ENCODE measurements around the gene SETD7. TPM values are rescaled to one million over a fixed set of nuclear protein-coding genes. Genes with fewer than 3 reads are reported as not detected.

Gene SETD7
- total RNA-seq, 1 donor from 2014 or later, result 11.1 TPM

- ATAC-seq (ENCODE audit: low read depth) (no peak), DNase-seq (no peak)
- H3K4me3 Mint-ChIP-seq, result no peak overlapping the region
- H3K4me1 Mint-ChIP-seq, result no peaks in the 10 kb centered on the region
- H3K27me3 Mint-ChIP-seq, result peaks cover 2% of the 10 kb centered on the region
- H3K36me3 Mint-ChIP-seq (ENCODE audit: low read depth), result no peaks in the 10 kb centered on the region
- POLR2A ChIA-PET, result no interaction called here
- intact Hi-C loops (cut with micrococcal nuclease), result no loop called here
- TF ChIP-seq CTCF (IDR thresholded peaks at IDR 0.05), result no peak
- H3K27ac Mint-ChIP-seq, result no peak overlapping the region
- no peaks in the 10 kb centered on the region for H3K9me3 Mint-ChIP-seq
- CTCF ChIA-PET, result interaction anchor here (0.9 kb wide), 1 partner anchor 9 kb away, joined by 3 read pairs; no protein-coding TSS in a partner anchor
Measured at GRCh38 chr4:139594591-139595185, 38.7 kb upstream of the SETD7 start.

- Mint-ChIP-seq H3K36me3 (ENCODE audit: low read depth) (no peaks in the 10 kb centered on the region), H3K27me3 (no peaks in the 10 kb centered on the region), H3K27ac (no peak overlapping the region), H3K9me3 (no peaks in the 10 kb centered on the region), H3K4me1 (no peaks in the 10 kb centered on the region), H3K4me3 (no peak overlapping the region)
- no peak for DNase-seq
- POLR2A ChIA-PET, result no interaction called here
- no peak for ATAC-seq (ENCODE audit: low read depth)
- intact Hi-C loops (cut with micrococcal nuclease), result no loop called here
- CTCF ChIA-PET, result no interaction called here
- no peak for TF ChIP-seq CTCF (IDR thresholded peaks at IDR 0.05)
Measured at GRCh38 chr4:139593091-139593564, 37.1 kb upstream of the SETD7 start.

GRCh38 chr4:139589336-139590018, 33.5 kb upstream of the SETD7 start:
- Mint-ChIP-seq H3K4me3 (no peak overlapping the region), H3K27ac (no peak overlapping the region), H3K36me3 (ENCODE audit: low read depth) (no peaks in the 10 kb centered on the region), H3K4me1 (no peaks in the 10 kb centered on the region), H3K9me3 (no peaks in the 10 kb centered on the region), H3K27me3 (peaks cover 4% of the 10 kb centered on the region)
- DNase-seq (no peak), ATAC-seq (ENCODE audit: low read depth) (no peak)
- TF ChIP-seq CTCF (IDR thresholded peaks at IDR 0.05), result no peak
- ChIA-PET POLR2A (no interaction called here), CTCF (no interaction called here)
- intact Hi-C loops (cut with micrococcal nuclease), result no loop called here

GRCh38 chr4:139587446-139587845, 31.4 kb upstream of the SETD7 start:
- TF ChIP-seq CTCF (IDR thresholded peaks at IDR 0.05), result no peak
- intact Hi-C loops (cut with micrococcal nuclease), result no loop called here
- no peak overlapping the region for H3K27ac Mint-ChIP-seq
- no peak for DNase-seq
- ATAC-seq (ENCODE audit: low read depth), result no peak
- no peak overlapping the region for H3K4me3 Mint-ChIP-seq
- H3K9me3 Mint-ChIP-seq, result no peaks in the 10 kb centered on the region
- CTCF ChIA-PET, result no interaction called here
- POLR2A ChIA-PET, result no interaction called here
- H3K4me1 Mint-ChIP-seq, result no peaks in the 10 kb centered on the region
- peaks cover 12% of the 10 kb centered on the region for H3K27me3 Mint-ChIP-seq
- no peaks in the 10 kb centered on the region for H3K36me3 Mint-ChIP-seq (ENCODE audit: low read depth)

GRCh38 chr4:139585473-139585872, 29.5 kb upstream of the SETD7 start:
- H3K4me3 Mint-ChIP-seq, result no peak overlapping the region
- ATAC-seq (ENCODE audit: low read depth), result no peak
- CTCF ChIA-PET, result no interaction called here
- H3K27me3 Mint-ChIP-seq, result peaks cover 13% of the 10 kb centered on the region
- no peaks in the 10 kb centered on the region for H3K36me3 Mint-ChIP-seq (ENCODE audit: low read depth)
- TF ChIP-seq CTCF (IDR thresholded peaks at IDR 0.05), result no peak
- no peak for DNase-seq
- intact Hi-C loops (cut with micrococcal nuclease), result no loop called here
- H3K4me1 Mint-ChIP-seq, result no peaks in the 10 kb centered on the region
- no peak overlapping the region for H3K27ac Mint-ChIP-seq
- POLR2A ChIA-PET, result no interaction called here
- no peaks in the 10 kb centered on the region for H3K9me3 Mint-ChIP-seq

Data from activated B cell treated with CpG ODN at 0.5 μM for 24 hours (primary cell).